ENCODE measurements around the gene SMIM7.

DNA sequence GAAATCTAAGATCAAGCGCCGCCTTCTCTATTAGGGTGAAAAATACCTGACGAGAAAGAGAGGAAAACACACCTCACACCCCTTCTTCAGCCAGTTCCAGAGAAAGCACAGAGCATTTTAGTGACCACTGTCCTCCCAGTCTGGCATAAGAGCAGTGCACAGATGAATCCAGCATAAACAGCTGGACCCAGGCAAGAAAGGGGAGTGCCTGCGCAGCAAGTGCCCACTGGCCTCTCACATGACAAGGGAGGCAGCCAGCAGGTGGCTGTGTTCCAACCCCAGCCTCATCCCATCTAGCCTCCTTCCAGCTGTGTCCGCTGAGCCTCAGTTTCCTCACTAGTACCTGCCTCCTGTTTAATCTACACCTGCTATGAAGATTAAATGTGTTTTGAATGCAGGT is 39.9 kb downstream of the SMIM7 start:
- TF ChIP-seq, protein P1, sequence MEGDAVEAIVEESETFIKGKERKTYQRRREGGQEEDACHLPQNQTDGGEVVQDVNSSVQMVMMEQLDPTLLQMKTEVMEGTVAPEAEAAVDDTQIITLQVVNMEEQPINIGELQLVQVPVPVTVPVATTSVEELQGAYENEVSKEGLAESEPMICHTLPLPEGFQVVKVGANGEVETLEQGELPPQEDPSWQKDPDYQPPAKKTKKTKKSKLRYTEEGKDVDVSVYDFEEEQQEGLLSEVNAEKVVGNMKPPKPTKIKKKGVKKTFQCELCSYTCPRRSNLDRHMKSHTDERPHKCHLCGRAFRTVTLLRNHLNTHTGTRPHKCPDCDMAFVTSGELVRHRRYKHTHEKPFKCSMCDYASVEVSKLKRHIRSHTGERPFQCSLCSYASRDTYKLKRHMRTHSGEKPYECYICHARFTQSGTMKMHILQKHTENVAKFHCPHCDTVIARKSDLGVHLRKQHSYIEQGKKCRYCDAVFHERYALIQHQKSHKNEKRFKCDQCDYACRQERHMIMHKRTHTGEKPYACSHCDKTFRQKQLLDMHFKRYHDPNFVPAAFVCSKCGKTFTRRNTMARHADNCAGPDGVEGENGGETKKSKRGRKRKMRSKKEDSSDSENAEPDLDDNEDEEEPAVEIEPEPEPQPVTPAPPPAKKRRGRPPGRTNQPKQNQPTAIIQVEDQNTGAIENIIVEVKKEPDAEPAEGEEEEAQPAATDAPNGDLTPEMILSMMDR (IDR thresholded peaks at IDR 0.05; ENCODE audit: low read depth, low read length, poor library complexity, severe bottlenecking) = no peak
- TF ChIP-seq EZH2phosphoT487 (IDR thresholded peaks at IDR 0.05; ENCODE audit: borderline replicate concordance, low read length) = no peak
